ENCODE measurements around the gene DYNLT2B.

DNA sequence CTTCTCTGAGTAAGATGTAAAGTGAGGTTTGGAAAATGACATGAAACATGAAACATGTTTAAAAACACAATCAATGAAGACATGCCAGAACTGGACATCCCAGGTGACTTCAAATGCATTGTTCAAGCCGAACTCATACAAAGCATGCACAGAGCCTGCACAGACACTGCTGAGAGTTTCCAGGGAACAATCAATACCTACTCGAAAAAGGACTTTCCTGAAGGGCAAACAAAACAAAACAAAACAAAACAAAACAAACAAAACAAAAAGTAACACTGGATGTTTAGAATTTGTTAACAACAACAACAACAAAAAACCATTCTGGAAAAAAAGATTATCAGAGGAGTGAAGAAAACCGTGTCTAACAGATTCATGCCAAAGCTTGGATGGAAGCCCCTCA, 30.7 kb upstream of the DYNLT2B start:
- no peak for TF ChIP-seq POLR2A (IDR thresholded peaks at IDR 0.05)
- TF ChIP-seq EP300 (IDR thresholded peaks at IDR 0.05), result no peak
